GM12878 (cell line): ENCODE data around the gene ZNF101. TPM values are rescaled to one million over a fixed set of nuclear protein-coding genes. Genes with fewer than 3 reads are reported as not detected.

Source experiments
- CREM ChIP-seq: IDR thresholded peaks from 2 replicates; pipeline ENCODE4 v1.6.1; 2014; ENCODE audit warnings: antibody characterized with exemption, low read depth
- KAT2A ChIP-seq: conservative IDR thresholded peaks from 2 replicates; pipeline ENCODE4 v1.6.1; 2011; ENCODE audit warnings: low read depth, low read length; ENCODE audit not compliant: control insufficient read depth
- NRF1 ChIP-seq: conservative IDR thresholded peaks from 2 replicates; pipeline ENCODE4 v1.6.1; 2011; ENCODE audit warnings: mild to moderate bottlenecking, low read depth, low read length, improper control_type of control experiment
- SMARCA5 ChIP-seq: fragments of 450-650 bp; IDR thresholded peaks from 2 replicates; pipeline ENCODE4 v1.6.1; 2017; ENCODE audit warnings: mild to moderate bottlenecking
- TCF12 ChIP-seq: IDR thresholded peaks from 2 replicates; pipeline ENCODE4 v1.6.1; 2011; ENCODE audit warnings: low read depth, mild to moderate bottlenecking, low read length
- YY1 ChIP-seq: IDR thresholded peaks from 2 replicates; pipeline ENCODE4 v1.6.1; 2011; ENCODE audit warnings: low read depth, mild to moderate bottlenecking, low read length
- ZNF622 ChIP-seq: fragments of 450-650 bp; IDR thresholded peaks from 2 replicates; pipeline ENCODE4 v1.6.1; 2017; ENCODE audit warnings: mild to moderate bottlenecking, inconsistent platforms
- polyA plus RNA-seq, 11 experiments: library from polyadenylated mRNA; depleted of rRNA in 4 of 11; unstranded in 6 of 11; stranded (reverse) in 5 of 11; fragments of >200 nt; fragmentation: Nextera tagmentation in 4 of 11; fragmentation: Illumina TruSeq in 1 of 11; extraction: Ambion mirVana in 4 of 11; extraction: Trizol in 1 of 11; gene quantifications; 1 replicate in 1 of 11; 2 replicates in 10 of 11; pipeline versions ENCODE4 v1.2.1 to v1.2.3, GENCODE V29; 2011 to 2016; ENCODE audit warnings: inconsistent platforms in 2 of 11, missing spikeins in 2 of 11, low read depth in 1 of 11
- total RNA-seq, 4 experiments: library from RNA; depleted of rRNA in 3 of 4; stranded (reverse); fragments of >200 nt in 3 of 4; fragmentation: Illumina TruSeq in 1 of 4; extraction: Trizol in 1 of 4; gene quantifications; 2 replicates each; pipeline versions ENCODE4 v1.2.1 to v1.2.3, GENCODE V29; 2013 to 2021
- TF ChIP-seq, protein P1 (sequence below): IDR thresholded peaks from 2 replicates; pipeline ENCODE4 v1.6.1; 2011; ENCODE audit warnings: low read depth, low read length, improper control_type of control experiment, borderline replicate concordance
- TF ChIP-seq, protein P2 (sequence below): fragments of 450-650 bp; IDR thresholded peaks from 2 replicates; pipeline ENCODE4 v1.6.1; 2014; ENCODE audit warnings: mild to moderate bottlenecking
- TF ChIP-seq, protein P3 (sequence below): IDR thresholded peaks from 2 replicates; pipeline ENCODE4 v1.6.1; 2012; ENCODE audit warnings: improper control_type of control experiment, low read depth, low read length; ENCODE audit not compliant: insufficient replicate concordance
- TF ChIP-seq, protein P4 (sequence below): fragments of 450-650 bp; formaldehyde crosslinking; IDR thresholded peaks from 2 replicates; pipeline ENCODE4 v1.4.0; 2020; ENCODE audit warnings: mild to moderate bottlenecking, moderate library complexity
- TF ChIP-seq, protein P5 (sequence below): IDR thresholded peaks from 2 replicates; pipeline ENCODE4 v1.6.1; 2011; ENCODE audit warnings: mild to moderate bottlenecking, low read depth, low read length, moderate library complexity; ENCODE audit not compliant: insufficient replicate concordance
- TF ChIP-seq, protein P6 (sequence below): IDR thresholded peaks from 2 replicates; pipeline ENCODE4 v1.6.1; 2012; ENCODE audit warnings: low read length, inconsistent platforms

Gene ZNF101
- total and polyA plus RNA-seq, 10 of the 15 experiments (the other 5 are each of a cell fraction or from before 2014, with no cell fraction given) = 15.2 to 40.5 (median 19.8) TPM

DNA sequence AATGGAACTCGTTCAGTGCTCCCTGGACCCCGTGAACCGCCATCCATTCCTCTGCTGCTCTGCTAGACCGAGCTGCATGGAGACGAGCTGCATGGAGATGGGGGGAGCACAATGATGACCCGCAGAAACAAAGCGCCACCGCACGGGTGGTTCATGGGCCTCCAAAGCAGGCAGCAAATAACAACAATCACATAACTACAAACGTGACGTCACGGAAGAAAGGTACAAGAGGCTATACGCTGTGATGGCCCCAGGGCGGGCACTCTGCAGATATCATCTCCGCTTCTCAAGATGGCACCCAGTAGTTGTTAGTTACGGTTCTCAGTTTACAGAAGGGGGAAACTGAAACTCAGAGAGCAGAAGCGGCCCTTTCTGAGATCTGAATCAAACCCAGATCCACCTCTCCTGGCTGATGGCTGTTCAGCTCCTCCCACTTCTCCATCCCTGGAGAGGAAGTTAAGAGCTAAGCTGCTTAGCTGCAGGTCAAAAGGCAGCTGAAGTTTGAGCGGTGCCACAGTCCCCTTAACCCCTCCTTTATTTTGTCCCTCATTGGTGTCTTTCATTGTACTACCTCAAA lies 6.9 kb upstream of the ZNF101 start (continued):
- TF ChIP-seq, protein P1, sequence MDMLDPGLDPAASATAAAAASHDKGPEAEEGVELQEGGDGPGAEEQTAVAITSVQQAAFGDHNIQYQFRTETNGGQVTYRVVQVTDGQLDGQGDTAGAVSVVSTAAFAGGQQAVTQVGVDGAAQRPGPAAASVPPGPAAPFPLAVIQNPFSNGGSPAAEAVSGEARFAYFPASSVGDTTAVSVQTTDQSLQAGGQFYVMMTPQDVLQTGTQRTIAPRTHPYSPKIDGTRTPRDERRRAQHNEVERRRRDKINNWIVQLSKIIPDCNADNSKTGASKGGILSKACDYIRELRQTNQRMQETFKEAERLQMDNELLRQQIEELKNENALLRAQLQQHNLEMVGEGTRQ = no peak
- TF ChIP-seq SMARCA5 (peak; percentile 58; the same call in 1 of the 2 replicates), CREM (peak; percentile 84), ZNF622 (no peak), TCF12 (no peak), KAT2A (no peak), YY1 (peak; percentile 93), NRF1 (no peak)
- TF ChIP-seq, protein P2, sequence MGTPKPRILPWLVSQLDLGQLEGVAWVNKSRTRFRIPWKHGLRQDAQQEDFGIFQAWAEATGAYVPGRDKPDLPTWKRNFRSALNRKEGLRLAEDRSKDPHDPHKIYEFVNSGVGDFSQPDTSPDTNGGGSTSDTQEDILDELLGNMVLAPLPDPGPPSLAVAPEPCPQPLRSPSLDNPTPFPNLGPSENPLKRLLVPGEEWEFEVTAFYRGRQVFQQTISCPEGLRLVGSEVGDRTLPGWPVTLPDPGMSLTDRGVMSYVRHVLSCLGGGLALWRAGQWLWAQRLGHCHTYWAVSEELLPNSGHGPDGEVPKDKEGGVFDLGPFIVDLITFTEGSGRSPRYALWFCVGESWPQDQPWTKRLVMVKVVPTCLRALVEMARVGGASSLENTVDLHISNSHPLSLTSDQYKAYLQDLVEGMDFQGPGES = no peak
- TF ChIP-seq, protein P3, sequence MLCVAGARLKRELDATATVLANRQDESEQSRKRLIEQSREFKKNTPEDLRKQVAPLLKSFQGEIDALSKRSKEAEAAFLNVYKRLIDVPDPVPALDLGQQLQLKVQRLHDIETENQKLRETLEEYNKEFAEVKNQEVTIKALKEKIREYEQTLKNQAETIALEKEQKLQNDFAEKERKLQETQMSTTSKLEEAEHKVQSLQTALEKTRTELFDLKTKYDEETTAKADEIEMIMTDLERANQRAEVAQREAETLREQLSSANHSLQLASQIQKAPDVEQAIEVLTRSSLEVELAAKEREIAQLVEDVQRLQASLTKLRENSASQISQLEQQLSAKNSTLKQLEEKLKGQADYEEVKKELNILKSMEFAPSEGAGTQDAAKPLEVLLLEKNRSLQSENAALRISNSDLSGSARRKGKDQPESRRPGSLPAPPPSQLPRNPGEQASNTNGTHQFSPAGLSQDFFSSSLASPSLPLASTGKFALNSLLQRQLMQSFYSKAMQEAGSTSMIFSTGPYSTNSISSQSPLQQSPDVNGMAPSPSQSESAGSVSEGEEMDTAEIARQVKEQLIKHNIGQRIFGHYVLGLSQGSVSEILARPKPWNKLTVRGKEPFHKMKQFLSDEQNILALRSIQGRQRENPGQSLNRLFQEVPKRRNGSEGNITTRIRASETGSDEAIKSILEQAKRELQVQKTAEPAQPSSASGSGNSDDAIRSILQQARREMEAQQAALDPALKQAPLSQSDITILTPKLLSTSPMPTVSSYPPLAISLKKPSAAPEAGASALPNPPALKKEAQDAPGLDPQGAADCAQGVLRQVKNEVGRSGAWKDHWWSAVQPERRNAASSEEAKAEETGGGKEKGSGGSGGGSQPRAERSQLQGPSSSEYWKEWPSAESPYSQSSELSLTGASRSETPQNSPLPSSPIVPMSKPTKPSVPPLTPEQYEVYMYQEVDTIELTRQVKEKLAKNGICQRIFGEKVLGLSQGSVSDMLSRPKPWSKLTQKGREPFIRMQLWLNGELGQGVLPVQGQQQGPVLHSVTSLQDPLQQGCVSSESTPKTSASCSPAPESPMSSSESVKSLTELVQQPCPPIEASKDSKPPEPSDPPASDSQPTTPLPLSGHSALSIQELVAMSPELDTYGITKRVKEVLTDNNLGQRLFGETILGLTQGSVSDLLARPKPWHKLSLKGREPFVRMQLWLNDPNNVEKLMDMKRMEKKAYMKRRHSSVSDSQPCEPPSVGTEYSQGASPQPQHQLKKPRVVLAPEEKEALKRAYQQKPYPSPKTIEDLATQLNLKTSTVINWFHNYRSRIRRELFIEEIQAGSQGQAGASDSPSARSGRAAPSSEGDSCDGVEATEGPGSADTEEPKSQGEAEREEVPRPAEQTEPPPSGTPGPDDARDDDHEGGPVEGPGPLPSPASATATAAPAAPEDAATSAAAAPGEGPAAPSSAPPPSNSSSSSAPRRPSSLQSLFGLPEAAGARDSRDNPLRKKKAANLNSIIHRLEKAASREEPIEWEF = no peak
- TF ChIP-seq, protein P4, sequence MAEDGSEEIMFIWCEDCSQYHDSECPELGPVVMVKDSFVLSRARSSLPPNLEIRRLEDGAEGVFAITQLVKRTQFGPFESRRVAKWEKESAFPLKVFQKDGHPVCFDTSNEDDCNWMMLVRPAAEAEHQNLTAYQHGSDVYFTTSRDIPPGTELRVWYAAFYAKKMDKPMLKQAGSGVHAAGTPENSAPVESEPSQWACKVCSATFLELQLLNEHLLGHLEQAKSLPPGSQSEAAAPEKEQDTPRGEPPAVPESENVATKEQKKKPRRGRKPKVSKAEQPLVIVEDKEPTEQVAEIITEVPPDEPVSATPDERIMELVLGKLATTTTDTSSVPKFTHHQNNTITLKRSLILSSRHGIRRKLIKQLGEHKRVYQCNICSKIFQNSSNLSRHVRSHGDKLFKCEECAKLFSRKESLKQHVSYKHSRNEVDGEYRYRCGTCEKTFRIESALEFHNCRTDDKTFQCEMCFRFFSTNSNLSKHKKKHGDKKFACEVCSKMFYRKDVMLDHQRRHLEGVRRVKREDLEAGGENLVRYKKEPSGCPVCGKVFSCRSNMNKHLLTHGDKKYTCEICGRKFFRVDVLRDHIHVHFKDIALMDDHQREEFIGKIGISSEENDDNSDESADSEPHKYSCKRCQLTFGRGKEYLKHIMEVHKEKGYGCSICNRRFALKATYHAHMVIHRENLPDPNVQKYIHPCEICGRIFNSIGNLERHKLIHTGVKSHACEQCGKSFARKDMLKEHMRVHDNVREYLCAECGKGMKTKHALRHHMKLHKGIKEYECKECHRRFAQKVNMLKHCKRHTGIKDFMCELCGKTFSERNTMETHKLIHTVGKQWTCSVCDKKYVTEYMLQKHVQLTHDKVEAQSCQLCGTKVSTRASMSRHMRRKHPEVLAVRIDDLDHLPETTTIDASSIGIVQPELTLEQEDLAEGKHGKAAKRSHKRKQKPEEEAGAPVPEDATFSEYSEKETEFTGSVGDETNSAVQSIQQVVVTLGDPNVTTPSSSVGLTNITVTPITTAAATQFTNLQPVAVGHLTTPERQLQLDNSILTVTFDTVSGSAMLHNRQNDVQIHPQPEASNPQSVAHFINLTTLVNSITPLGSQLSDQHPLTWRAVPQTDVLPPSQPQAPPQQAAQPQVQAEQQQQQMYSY (CRISPR knock-in tag) = no peak
- TF ChIP-seq, protein P5, sequence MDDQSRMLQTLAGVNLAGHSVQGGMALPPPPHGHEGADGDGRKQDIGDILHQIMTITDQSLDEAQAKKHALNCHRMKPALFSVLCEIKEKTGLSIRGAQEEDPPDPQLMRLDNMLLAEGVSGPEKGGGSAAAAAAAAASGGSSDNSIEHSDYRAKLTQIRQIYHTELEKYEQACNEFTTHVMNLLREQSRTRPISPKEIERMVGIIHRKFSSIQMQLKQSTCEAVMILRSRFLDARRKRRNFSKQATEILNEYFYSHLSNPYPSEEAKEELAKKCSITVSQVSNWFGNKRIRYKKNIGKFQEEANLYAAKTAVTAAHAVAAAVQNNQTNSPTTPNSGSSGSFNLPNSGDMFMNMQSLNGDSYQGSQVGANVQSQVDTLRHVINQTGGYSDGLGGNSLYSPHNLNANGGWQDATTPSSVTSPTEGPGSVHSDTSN = no peak
- TF ChIP-seq, protein P6, sequence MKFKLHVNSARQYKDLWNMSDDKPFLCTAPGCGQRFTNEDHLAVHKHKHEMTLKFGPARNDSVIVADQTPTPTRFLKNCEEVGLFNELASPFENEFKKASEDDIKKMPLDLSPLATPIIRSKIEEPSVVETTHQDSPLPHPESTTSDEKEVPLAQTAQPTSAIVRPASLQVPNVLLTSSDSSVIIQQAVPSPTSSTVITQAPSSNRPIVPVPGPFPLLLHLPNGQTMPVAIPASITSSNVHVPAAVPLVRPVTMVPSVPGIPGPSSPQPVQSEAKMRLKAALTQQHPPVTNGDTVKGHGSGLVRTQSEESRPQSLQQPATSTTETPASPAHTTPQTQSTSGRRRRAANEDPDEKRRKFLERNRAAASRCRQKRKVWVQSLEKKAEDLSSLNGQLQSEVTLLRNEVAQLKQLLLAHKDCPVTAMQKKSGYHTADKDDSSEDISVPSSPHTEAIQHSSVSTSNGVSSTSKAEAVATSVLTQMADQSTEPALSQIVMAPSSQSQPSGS = 0 out of 2 replicates have a peak, but pooled peaks have one; percentile 58
